Kidney (tissue), 14 donors: Measurements from ENCODE around the gene MALL. TPM values are rescaled to one million over a fixed set of nuclear protein-coding genes. Genes with fewer than 3 reads are reported as not detected.
"Not testable (repeated sequence)": the region's sequence is repeated elsewhere in the genome, so short reads cannot be mapped to it uniquely, and the experiment has no call there.

Source experiments
- DNase-seq, 5 donors: peaks; one replicate each; pipeline ENCODE4 v3.0.0-alpha.2; 2013 to 2020
- FAIRE-seq: peaks from 2 replicates; lab custom pipeline; 2012; peaks lifted over from hg19 to GRCh38; lab: Jason Lieb, UNC
- H3K27ac ChIP-seq, 2 donors: one replicate each; pipeline ENCODE4 v1.7.0; 2013; ENCODE audit warnings: low read depth in 2 of 2, low read length in 2 of 2, inconsistent platforms in 1 of 2
- H3K27me3 ChIP-seq: one replicate; pipeline ENCODE4 v1.7.1; 2013; ENCODE audit warnings: low read length, inconsistent platforms; ENCODE audit not compliant: control insufficient read depth, insufficient read depth
- H3K36me3 ChIP-seq, 3 donors: one replicate each; pipeline versions ENCODE4 v1.7.0 to v1.7.1; 2013; ENCODE audit warnings: low read length in 3 of 3, control low read depth in 1 of 3, inconsistent platforms in 1 of 3; ENCODE audit not compliant: insufficient read depth in 3 of 3, control insufficient read depth in 2 of 3
- H3K4me1 ChIP-seq, 3 donors: one replicate each; pipeline versions ENCODE4 v1.7.0 to v1.7.1; 2013; ENCODE audit warnings: low read length in 3 of 3, inconsistent platforms in 1 of 3, low read depth in 1 of 3; ENCODE audit not compliant: control insufficient read depth in 2 of 3, insufficient read depth in 2 of 3
- H3K4me3 ChIP-seq, 3 donors: one replicate each; pipeline versions ENCODE4 v1.7.0 to v1.8.1; 2013; ENCODE audit warnings: low read length in 3 of 3, control low read depth in 1 of 3, inconsistent platforms in 1 of 3
- H3K9ac ChIP-seq, 3 donors: one replicate each; pipeline versions ENCODE4 v1.7.0 to v1.7.1; 2013; ENCODE audit warnings: low read length in 3 of 3, control low read depth in 1 of 3, inconsistent platforms in 1 of 3
- H3K9me3 ChIP-seq, 3 donors: one replicate each; pipeline versions ENCODE4 v1.7.0 to v1.7.1; 2013; ENCODE audit warnings: low read length in 3 of 3, control low read depth in 1 of 3, inconsistent platforms in 1 of 3; ENCODE audit not compliant: control insufficient read depth in 2 of 3, insufficient read depth in 1 of 3
- CTCF ChIP-seq: IDR thresholded peaks from 3 replicates; pipeline ENCODE4 v1.5.1; 2012; ENCODE audit warnings: mild to moderate bottlenecking, moderate library complexity, borderline replicate concordance; ENCODE audit not compliant: insufficient read depth; ENCODE audit errors: extremely low read depth
- intact Hi-C: fragments of 100-400 bp; cut with DNase I; formaldehyde crosslinking; loops from one replicate; pipeline ENCODE4 v1.11.1; 2022
- polyA plus RNA-seq: library from polyadenylated mRNA; stranded (reverse); fragments of 350-450 nt; fragmentation: Illumina TruSeq; extraction: RNeasy Lipid Tissue Mini Kit (QIAGEN cat#74804); gene quantifications from one replicate; pipeline ENCODE4 v1.2.3, GENCODE V29; 2014; ENCODE audit warnings: low read depth, low replicate concordance; ENCODE audit not compliant: insufficient read depth
- total RNA-seq: library from RNA; stranded (reverse); fragmentation: NEBNext Ultra II Directional; extraction: Animal tissue kit (Norgen Biotek cat#: 25700); gene quantifications from one replicate; pipeline ENCODE4 v1.2.1, GENCODE V29; 2021
- donor health status: control.
- donor health status: control.
- donor health status: control.
- donor health status: control.
- donor health status: control.
- donor health status: DM: yes; HTN: yes; CAD: no.
- donor health status: Normal renal cell carcinoma (clear cell type).

Gene MALL
- total and polyA plus RNA-seq, 2 donors from 2014 or later, result 9.7 to 26.2 TPM

GRCh38 chr2:110097506-110098220 lies 18.0 kb downstream of the MALL start:
- Histone ChIP-seq H3K9ac (no peak overlapping the region), H3K4me3 (no peak overlapping the region), H3K9me3 (no peaks in the 10 kb centered on the region), H3K27ac (no peak overlapping the region), H3K27me3 (no peaks in the 10 kb centered on the region), H3K4me1 (peaks cover 0 to 21% (median 18%) of the 10 kb centered on the region in 3 donors), H3K36me3 (no peaks in the 10 kb centered on the region)
- DNase-seq, result peak in 1 of 5 donors; percentile 37
- no peak for FAIRE-seq
- intact Hi-C loops, result no loop called here
- no peak for TF ChIP-seq CTCF

GRCh38 chr2:110095994-110096633 lies 19.5 kb downstream of the MALL start:
- DNase-seq (peak in 2 of 5 donors; percentile 10 to 48), FAIRE-seq (no peak)
- Histone ChIP-seq H3K27me3 (no peaks in the 10 kb centered on the region), H3K9me3 (no peaks in the 10 kb centered on the region), H3K27ac (no peak overlapping the region), H3K36me3 (no peaks in the 10 kb centered on the region), H3K9ac (no peak overlapping the region), H3K4me1 (peaks cover 0 to 10% (median 6%) of the 10 kb centered on the region in 3 donors), H3K4me3 (no peak overlapping the region)
- intact Hi-C loops, result no loop called here
- TF ChIP-seq CTCF, result no peak

GRCh38 chr2:110094884-110095534 lies 20.6 kb downstream of the MALL start:
- H3K36me3 ChIP-seq, H3K9ac ChIP-seq, H3K4me1 ChIP-seq, H3K27ac ChIP-seq, H3K4me3 ChIP-seq, DNase-seq, FAIRE-seq, H3K9me3 ChIP-seq, intact Hi-C loops, H3K27me3 ChIP-seq: not testable (repeated sequence)

- H3K9me3 ChIP-seq, H3K36me3 ChIP-seq, H3K27ac ChIP-seq, intact Hi-C loops, FAIRE-seq, H3K27me3 ChIP-seq, DNase-seq, H3K9ac ChIP-seq, H3K4me3 ChIP-seq, H3K4me1 ChIP-seq: not testable (repeated sequence)
These were observed 21.7 kb downstream of the MALL start for GRCh38 chr2:110093924-110094323.

- FAIRE-seq, intact Hi-C loops, H3K9ac ChIP-seq, H3K27ac ChIP-seq, H3K4me1 ChIP-seq, H3K36me3 ChIP-seq, H3K9me3 ChIP-seq, DNase-seq, H3K4me3 ChIP-seq, H3K27me3 ChIP-seq: not testable (repeated sequence)
These were observed 25.5 kb downstream of the MALL start for GRCh38 chr2:110090164-110090563.

- H3K27ac ChIP-seq, H3K4me3 ChIP-seq, FAIRE-seq, H3K27me3 ChIP-seq, H3K36me3 ChIP-seq, H3K9ac ChIP-seq, intact Hi-C loops, H3K4me1 ChIP-seq, H3K9me3 ChIP-seq, DNase-seq: not testable (repeated sequence)
These were observed 31.9 kb downstream of the MALL start for GRCh38 chr2:110083757-110084156.
